Measurements from ENCODE around the gene XKRX.

Gene XKRX

GRCh38 chrX:100944601-100945000, 15.9 kb upstream of the XKRX start:
- no peak overlapping the region for H3K4me3 ChIP-seq (ENCODE audit: low read depth, low read length)
- H3K36me3 ChIP-seq (ENCODE audit: insufficient read depth, low read length): no peaks in the 10 kb centered on the region
- H3K27me3 ChIP-seq (ENCODE audit: insufficient read depth, low read length): no peaks in the 10 kb centered on the region
- H3K4me1 ChIP-seq (ENCODE audit: control insufficient read depth, insufficient read depth, low read length, unreplicated experiment): no peaks in the 10 kb centered on the region
- H3K27ac ChIP-seq (ENCODE audit: low read depth, low read length): no peak overlapping the region
- H3K79me2 ChIP-seq (ENCODE audit: control insufficient read depth, insufficient read depth, low read length, unreplicated experiment): no peaks in the 10 kb centered on the region
- no peak overlapping the region for H2AFZ ChIP-seq (ENCODE audit: low read length, unreplicated experiment)

GRCh38 chrX:100939333-100939732, 10.6 kb upstream of the XKRX start:
- H3K27me3 ChIP-seq (ENCODE audit: insufficient read depth, low read length): no peaks in the 10 kb centered on the region
- no peak overlapping the region for H2AFZ ChIP-seq (ENCODE audit: low read length, unreplicated experiment)
- H3K4me1 ChIP-seq (ENCODE audit: control insufficient read depth, insufficient read depth, low read length, unreplicated experiment): no peaks in the 10 kb centered on the region
- H3K27ac ChIP-seq (ENCODE audit: low read depth, low read length): no peak overlapping the region
- H3K79me2 ChIP-seq (ENCODE audit: control insufficient read depth, insufficient read depth, low read length, unreplicated experiment): no peaks in the 10 kb centered on the region
- no peaks in the 10 kb centered on the region for H3K36me3 ChIP-seq (ENCODE audit: insufficient read depth, low read length)
- H3K4me3 ChIP-seq (ENCODE audit: low read depth, low read length): no peak overlapping the region

DNA sequence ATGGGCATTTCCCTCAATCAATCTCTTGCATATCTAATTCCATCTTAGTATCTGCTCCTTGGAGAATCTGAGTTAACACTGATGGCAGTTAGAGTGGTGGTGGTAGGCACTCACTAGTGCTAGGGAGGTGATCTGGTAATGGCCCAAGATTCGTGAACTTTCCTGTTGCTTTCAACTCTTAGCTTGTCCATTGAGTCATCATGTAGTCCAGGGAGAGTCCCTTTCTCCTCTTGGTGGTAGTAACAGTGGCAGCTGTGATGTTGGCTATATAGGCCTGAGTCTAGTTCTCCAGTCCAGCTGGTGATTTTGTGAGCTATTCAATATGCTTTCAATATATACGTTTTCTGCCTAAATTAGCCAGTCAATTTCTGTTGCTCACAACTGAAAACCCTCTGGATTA, 7.0 kb upstream of the XKRX start:
- no peak overlapping the region for H3K27ac ChIP-seq (ENCODE audit: low read depth, low read length)
- no peak overlapping the region for H2AFZ ChIP-seq (ENCODE audit: low read length, unreplicated experiment)
- no peaks in the 10 kb centered on the region for H3K27me3 ChIP-seq (ENCODE audit: insufficient read depth, low read length)
- no peaks in the 10 kb centered on the region for H3K36me3 ChIP-seq (ENCODE audit: insufficient read depth, low read length)
- H3K79me2 ChIP-seq (ENCODE audit: control insufficient read depth, insufficient read depth, low read length, unreplicated experiment): no peaks in the 10 kb centered on the region
- no peak overlapping the region for H3K4me3 ChIP-seq (ENCODE audit: low read depth, low read length)
- H3K4me1 ChIP-seq (ENCODE audit: control insufficient read depth, insufficient read depth, low read length, unreplicated experiment): no peaks in the 10 kb centered on the region

- H3K27me3 ChIP-seq (ENCODE audit: insufficient read depth, low read length): peaks cover 3% of the 10 kb centered on the region; the same call in 1 of the 2 replicates
- no peaks in the 10 kb centered on the region for H3K36me3 ChIP-seq (ENCODE audit: insufficient read depth, low read length)
- H2AFZ ChIP-seq (ENCODE audit: low read length, unreplicated experiment): no peak overlapping the region
- H3K27ac ChIP-seq (ENCODE audit: low read depth, low read length): no peak overlapping the region
- no peak overlapping the region for H3K4me3 ChIP-seq (ENCODE audit: low read depth, low read length)
- no peaks in the 10 kb centered on the region for H3K4me1 ChIP-seq (ENCODE audit: control insufficient read depth, insufficient read depth, low read length, unreplicated experiment)
- H3K79me2 ChIP-seq (ENCODE audit: control insufficient read depth, insufficient read depth, low read length, unreplicated experiment): no peaks in the 10 kb centered on the region
These were observed 3.2 kb upstream of the XKRX start for GRCh38 chrX:100931925-100932285.

- H2AFZ ChIP-seq (ENCODE audit: low read length, unreplicated experiment): no peak overlapping the region
- no peak overlapping the region for H3K27ac ChIP-seq (ENCODE audit: low read depth, low read length)
These were observed 2.7 kb upstream of the XKRX start for GRCh38 chrX:100931218-100931924.

GRCh38 chrX:100926453-100926852, 2.3 kb downstream of the XKRX start:
- H2AFZ ChIP-seq (ENCODE audit: low read length, unreplicated experiment): no peak overlapping the region

More at GRCh38 chrX:100931218-100931924, 2.7 kb upstream of the XKRX start:
- Histone ChIP-seq H3K27me3 (ENCODE audit: insufficient read depth, low read length) (peaks cover 3% of the 10 kb centered on the region; the same call in 1 of the 2 replicates), H3K4me3 (ENCODE audit: low read depth, low read length) (no peak overlapping the region), H3K4me1 (ENCODE audit: control insufficient read depth, insufficient read depth, low read length, unreplicated experiment) (no peaks in the 10 kb centered on the region), H3K36me3 (ENCODE audit: insufficient read depth, low read length) (no peaks in the 10 kb centered on the region), H3K79me2 (ENCODE audit: control insufficient read depth, insufficient read depth, low read length, unreplicated experiment) (no peaks in the 10 kb centered on the region)

GRCh38 chrX:100924375-100924774, 4.3 kb downstream of the XKRX start:
- Histone ChIP-seq H3K79me2 (ENCODE audit: control insufficient read depth, insufficient read depth, low read length, unreplicated experiment) (no peaks in the 10 kb centered on the region), H3K4me3 (ENCODE audit: low read depth, low read length) (no peak overlapping the region), H3K27me3 (ENCODE audit: insufficient read depth, low read length) (peaks cover 3% of the 10 kb centered on the region; the same call in 1 of the 2 replicates), H3K27ac (ENCODE audit: low read depth, low read length) (no peak overlapping the region), H3K4me1 (ENCODE audit: control insufficient read depth, insufficient read depth, low read length, unreplicated experiment) (no peaks in the 10 kb centered on the region), H3K36me3 (ENCODE audit: insufficient read depth, low read length) (no peaks in the 10 kb centered on the region), H2AFZ (ENCODE audit: low read length, unreplicated experiment) (no peak overlapping the region)

More at GRCh38 chrX:100926453-100926852, 2.3 kb downstream of the XKRX start:
- Histone ChIP-seq H3K4me1 (ENCODE audit: control insufficient read depth, insufficient read depth, low read length, unreplicated experiment) (no peaks in the 10 kb centered on the region), H3K4me3 (ENCODE audit: low read depth, low read length) (no peak overlapping the region), H3K36me3 (ENCODE audit: insufficient read depth, low read length) (no peaks in the 10 kb centered on the region), H3K79me2 (ENCODE audit: control insufficient read depth, insufficient read depth, low read length, unreplicated experiment) (no peaks in the 10 kb centered on the region), H3K27me3 (ENCODE audit: insufficient read depth, low read length) (peaks cover 3% of the 10 kb centered on the region; the same call in 1 of the 2 replicates), H3K27ac (ENCODE audit: low read depth, low read length) (no peak overlapping the region)

DNA sequence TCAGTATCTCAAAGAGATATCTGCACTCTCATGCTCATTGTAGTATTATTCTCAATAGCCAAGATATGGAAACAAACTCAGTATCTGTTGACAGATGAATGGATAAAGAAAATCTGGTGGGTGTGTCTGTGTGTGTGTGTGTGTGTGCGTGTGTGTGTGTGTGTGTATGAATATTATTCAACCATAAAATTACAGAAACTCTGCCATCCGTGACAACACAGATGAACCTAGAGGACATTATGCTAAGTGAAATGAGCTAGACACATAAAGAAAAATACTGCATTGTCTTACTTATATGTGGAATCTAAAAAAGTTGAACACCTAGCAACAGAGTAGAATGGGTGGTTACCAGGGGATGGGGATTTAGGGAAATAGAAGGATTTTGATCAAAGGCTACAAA, 13.2 kb downstream of the XKRX start:
- Histone ChIP-seq H3K27ac (ENCODE audit: low read depth, low read length) (no peak overlapping the region), H3K4me3 (ENCODE audit: low read depth, low read length) (no peak overlapping the region), H2AFZ (ENCODE audit: low read length, unreplicated experiment) (no peak overlapping the region), H3K27me3 (ENCODE audit: insufficient read depth, low read length) (no peaks in the 10 kb centered on the region), H3K79me2 (ENCODE audit: control insufficient read depth, insufficient read depth, low read length, unreplicated experiment) (no peaks in the 10 kb centered on the region), H3K4me1 (ENCODE audit: control insufficient read depth, insufficient read depth, low read length, unreplicated experiment) (peaks cover 13% of the 10 kb centered on the region), H3K36me3 (ENCODE audit: insufficient read depth, low read length) (no peaks in the 10 kb centered on the region)

- Histone ChIP-seq H3K36me3 (ENCODE audit: insufficient read depth, low read length) (no peaks in the 10 kb centered on the region), H3K4me3 (ENCODE audit: low read depth, low read length) (no peak overlapping the region), H3K79me2 (ENCODE audit: control insufficient read depth, insufficient read depth, low read length, unreplicated experiment) (no peaks in the 10 kb centered on the region), H3K4me1 (ENCODE audit: control insufficient read depth, insufficient read depth, low read length, unreplicated experiment) (peaks cover 13% of the 10 kb centered on the region), H3K27ac (ENCODE audit: low read depth, low read length) (no peak overlapping the region), H2AFZ (ENCODE audit: low read length, unreplicated experiment) (no peak overlapping the region), H3K27me3 (ENCODE audit: insufficient read depth, low read length) (no peaks in the 10 kb centered on the region)
These were observed 15.6 kb downstream of the XKRX start for GRCh38 chrX:100913111-100913510.

DNA sequence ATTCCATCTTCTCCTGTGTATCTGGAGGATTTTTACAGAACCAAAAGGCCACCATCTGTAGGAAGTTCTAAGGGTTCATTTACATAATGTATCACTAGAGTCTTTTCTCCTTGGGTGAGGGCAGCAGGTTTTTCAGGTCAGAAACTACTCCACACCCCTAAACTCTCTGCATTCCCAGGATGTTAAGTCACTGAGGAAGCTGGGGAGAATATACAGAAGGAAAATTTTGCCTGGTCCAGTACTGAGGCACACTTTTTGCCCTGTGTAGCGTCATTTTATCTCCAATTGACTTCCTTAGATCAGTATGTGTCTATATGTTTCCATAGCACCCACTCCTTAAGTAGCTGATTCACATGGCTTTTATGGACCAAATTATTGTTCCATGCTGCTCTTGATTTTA, 17.0 kb downstream of the XKRX start:
- H3K36me3 ChIP-seq (ENCODE audit: insufficient read depth, low read length): no peaks in the 10 kb centered on the region
- no peak overlapping the region for H3K4me3 ChIP-seq (ENCODE audit: low read depth, low read length)
- H3K4me1 ChIP-seq (ENCODE audit: control insufficient read depth, insufficient read depth, low read length, unreplicated experiment): peaks cover 13% of the 10 kb centered on the region
- H3K27ac ChIP-seq (ENCODE audit: low read depth, low read length): 0 out of 2 replicates have a peak overlapping the region, but pooled peaks have one; percentile 20
- no peaks in the 10 kb centered on the region for H3K27me3 ChIP-seq (ENCODE audit: insufficient read depth, low read length)
- H2AFZ ChIP-seq (ENCODE audit: low read length, unreplicated experiment): no peak overlapping the region
- no peaks in the 10 kb centered on the region for H3K79me2 ChIP-seq (ENCODE audit: control insufficient read depth, insufficient read depth, low read length, unreplicated experiment)

GRCh38 chrX:100905620-100906019, 23.1 kb downstream of the XKRX start:
- H3K4me1 ChIP-seq (ENCODE audit: control insufficient read depth, insufficient read depth, low read length, unreplicated experiment): no peaks in the 10 kb centered on the region

More at GRCh38 chrX:100905620-100906019, 23.1 kb downstream of the XKRX start:
- Histone ChIP-seq H3K4me3 (ENCODE audit: low read depth, low read length) (no peak overlapping the region), H3K79me2 (ENCODE audit: control insufficient read depth, insufficient read depth, low read length, unreplicated experiment) (no peaks in the 10 kb centered on the region), H2AFZ (ENCODE audit: low read length, unreplicated experiment) (no peak overlapping the region), H3K36me3 (ENCODE audit: insufficient read depth, low read length) (no peaks in the 10 kb centered on the region), H3K27me3 (ENCODE audit: insufficient read depth, low read length) (no peaks in the 10 kb centered on the region), H3K27ac (ENCODE audit: low read depth, low read length) (no peak overlapping the region)

All from ACC112 (cell line).